Epidermal melanocyte (primary cell): ENCODE data around the gene C19orf38.
"Not testable (repeated sequence)": the region's sequence is repeated elsewhere in the genome, so short reads cannot be mapped to it uniquely, and the experiment has no call there.

Experiments
- DNase-seq: peaks from one replicate; pipeline ENCODE4 v3.0.0; 2011; ENCODE audit warnings: low spot score; ENCODE audit not compliant: insufficient read length

The C19orf38 gene

GRCh38 chr19:10820173-10820572, 28.0 kb upstream of the C19orf38 start:
- no peak for DNase-seq

- DNase-seq = no peak
Measured at GRCh38 chr19:10823690-10824089, 24.5 kb upstream of the C19orf38 start.

GRCh38 chr19:10826231-10826630, 22.0 kb upstream of the C19orf38 start:
- DNase-seq = no peak

- no peak for DNase-seq
Measured at GRCh38 chr19:10826846-10827245, 21.4 kb upstream of the C19orf38 start.

- DNase-seq = no peak
Measured at GRCh38 chr19:10828981-10829821, 19.0 kb upstream of the C19orf38 start.

- DNase-seq = no peak
Measured at GRCh38 chr19:10829967-10830366, 18.2 kb upstream of the C19orf38 start.

- no peak for DNase-seq
Measured at GRCh38 chr19:10830370-10830769, 17.8 kb upstream of the C19orf38 start.

GRCh38 chr19:10830931-10831779, 17.1 kb upstream of the C19orf38 start:
- no peak for DNase-seq

- no peak for DNase-seq
Measured at GRCh38 chr19:10831987-10832938, 16.0 kb upstream of the C19orf38 start.

GRCh38 chr19:10832939-10833296, 15.3 kb upstream of the C19orf38 start:
- no peak for DNase-seq

GRCh38 chr19:10835089-10835753, 13.0 kb upstream of the C19orf38 start:
- DNase-seq = peak; percentile 99

- peak; percentile 98 for DNase-seq
Measured at GRCh38 chr19:10835754-10836478, 12.3 kb upstream of the C19orf38 start, which contains the start of gene TMED1. TSS of gene TMED1 (minus strand) at chr19:10836212. CDS start at chr19:10836191, 21 bp downstream.

- DNase-seq = no peak
Measured at GRCh38 chr19:10836479-10837330, 11.5 kb upstream of the C19orf38 start.

GRCh38 chr19:10837649-10838048, 10.6 kb upstream of the C19orf38 start:
- not testable (repeated sequence) for DNase-seq

- DNase-seq = no peak
Measured at GRCh38 chr19:10838377-10838776, 9.8 kb upstream of the C19orf38 start.

- no peak for DNase-seq
Measured at GRCh38 chr19:10839114-10840050, 8.8 kb upstream of the C19orf38 start.

GRCh38 chr19:10842788-10843187, 5.4 kb upstream of the C19orf38 start:
- DNase-seq = no peak
